Eye (tissue), 1 donor: Measurements from ENCODE around the gene ABCD1.

Source experiments
- DNase-seq: peaks from one replicate; pipeline ENCODE4 v3.0.0-alpha.2; 2015

Gene ABCD1

DNA sequence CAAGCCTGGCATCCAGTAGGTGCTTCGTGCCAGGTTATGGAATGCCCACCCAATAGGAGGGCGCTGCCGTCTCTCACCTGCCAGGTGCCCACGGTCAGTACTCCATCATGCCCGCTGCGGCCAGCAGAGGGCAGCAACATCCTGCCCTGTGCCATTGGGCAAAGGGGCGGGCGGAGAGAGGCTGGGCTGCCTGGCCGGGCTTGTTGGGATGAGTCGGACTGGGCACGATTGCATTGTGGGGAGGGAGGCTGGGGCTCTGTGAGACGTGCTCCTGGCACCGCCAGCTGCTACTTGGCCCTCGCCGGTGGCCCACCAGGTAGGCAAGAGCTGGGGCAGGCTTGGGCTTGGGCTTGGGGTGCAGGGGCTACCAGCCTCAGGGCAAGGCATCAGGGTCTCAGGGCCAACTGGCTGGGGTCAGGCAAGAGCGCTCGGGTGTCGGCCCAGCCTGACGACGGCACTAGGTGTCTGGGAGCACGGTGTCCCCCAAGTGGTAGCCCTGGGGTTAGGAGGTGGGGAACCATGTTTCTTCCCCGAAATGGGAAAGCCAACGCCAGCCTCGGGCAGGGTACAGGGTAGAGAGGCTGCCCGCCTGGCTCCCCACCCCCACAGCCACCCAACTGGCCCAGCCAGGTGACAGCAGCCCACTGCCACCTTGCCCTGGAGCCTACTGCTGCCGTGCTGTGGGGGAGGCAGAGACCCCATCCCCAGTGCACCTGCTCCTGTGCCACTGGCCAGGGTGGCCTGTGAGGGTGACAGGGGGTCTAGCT is 39.5 kb downstream of the ABCD1 start, which contains the start of gene PLXNB3:
Gene PLXNB3 (plus strand): TSS at position 261 of the 767 bp plus-strand sequence. CDS start 1,287 bp downstream, outside the sequence.
- peak; percentile 76 for DNase-seq

DNA sequence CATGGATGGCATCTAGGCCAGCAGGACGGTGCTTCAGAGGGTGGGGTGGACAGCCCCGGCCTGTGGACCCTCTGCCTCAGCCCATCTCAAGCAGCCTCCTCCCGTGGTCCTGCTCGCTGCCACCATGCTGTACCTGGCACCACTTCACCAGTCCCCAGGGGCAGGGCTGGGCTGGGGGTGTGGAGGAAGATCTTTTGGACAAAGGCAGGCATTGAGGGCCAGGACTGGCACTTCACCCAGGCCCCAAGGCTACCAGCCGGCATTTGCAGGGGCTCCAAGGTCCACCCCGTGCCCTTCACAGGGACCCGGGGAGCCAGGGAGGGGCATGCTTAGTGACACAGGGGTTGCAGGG is 40.1 kb downstream of the ABCD1 start:
- DNase-seq, result no peak

DNA sequence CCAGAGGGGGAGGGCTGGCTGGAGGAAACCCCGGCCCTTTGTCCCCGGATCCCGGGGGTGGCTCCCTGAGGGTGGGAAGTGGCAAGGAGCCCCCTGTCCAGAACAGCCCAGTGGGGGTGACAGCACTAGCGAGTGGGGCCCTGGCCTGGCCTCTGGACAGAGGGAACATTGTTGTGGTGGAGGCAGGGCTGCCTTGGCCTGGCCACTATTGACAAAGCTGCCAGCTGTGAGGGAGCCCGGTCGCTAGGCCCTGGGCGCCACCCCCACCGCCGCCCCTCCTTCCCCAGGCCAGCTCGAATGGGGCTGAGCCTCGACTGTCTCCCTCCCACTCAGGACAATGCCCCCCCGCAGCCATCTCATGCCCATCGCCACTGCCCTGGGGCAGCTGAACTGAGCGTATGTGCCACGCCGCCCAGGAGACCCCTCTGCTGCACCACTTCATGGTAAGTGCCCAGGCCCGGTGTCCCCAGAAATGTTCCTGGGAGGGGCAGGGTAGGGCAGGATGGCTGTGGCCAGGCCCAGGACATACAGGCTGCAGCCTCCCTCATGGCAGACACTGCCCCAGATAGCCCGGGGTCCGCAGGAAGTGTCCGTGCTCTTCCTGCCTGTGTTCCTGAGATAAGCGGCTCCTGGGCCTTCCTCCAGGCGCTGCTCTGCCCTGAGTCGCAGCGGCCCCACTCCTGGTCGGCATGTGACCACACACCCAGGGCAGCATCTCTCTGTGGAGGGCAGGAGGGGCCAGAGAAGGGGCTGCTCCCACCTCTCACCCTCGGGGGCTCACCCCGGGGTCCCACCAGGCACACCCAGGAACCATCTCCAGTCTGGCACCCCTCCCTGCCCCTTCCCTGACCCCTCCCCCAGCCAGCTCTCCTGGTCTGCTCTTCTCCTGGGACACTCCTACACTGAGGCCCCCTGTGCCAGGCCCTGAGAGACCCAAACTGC is 40.8 kb downstream of the ABCD1 start:
- DNase-seq, result peak; percentile 13

DNA sequence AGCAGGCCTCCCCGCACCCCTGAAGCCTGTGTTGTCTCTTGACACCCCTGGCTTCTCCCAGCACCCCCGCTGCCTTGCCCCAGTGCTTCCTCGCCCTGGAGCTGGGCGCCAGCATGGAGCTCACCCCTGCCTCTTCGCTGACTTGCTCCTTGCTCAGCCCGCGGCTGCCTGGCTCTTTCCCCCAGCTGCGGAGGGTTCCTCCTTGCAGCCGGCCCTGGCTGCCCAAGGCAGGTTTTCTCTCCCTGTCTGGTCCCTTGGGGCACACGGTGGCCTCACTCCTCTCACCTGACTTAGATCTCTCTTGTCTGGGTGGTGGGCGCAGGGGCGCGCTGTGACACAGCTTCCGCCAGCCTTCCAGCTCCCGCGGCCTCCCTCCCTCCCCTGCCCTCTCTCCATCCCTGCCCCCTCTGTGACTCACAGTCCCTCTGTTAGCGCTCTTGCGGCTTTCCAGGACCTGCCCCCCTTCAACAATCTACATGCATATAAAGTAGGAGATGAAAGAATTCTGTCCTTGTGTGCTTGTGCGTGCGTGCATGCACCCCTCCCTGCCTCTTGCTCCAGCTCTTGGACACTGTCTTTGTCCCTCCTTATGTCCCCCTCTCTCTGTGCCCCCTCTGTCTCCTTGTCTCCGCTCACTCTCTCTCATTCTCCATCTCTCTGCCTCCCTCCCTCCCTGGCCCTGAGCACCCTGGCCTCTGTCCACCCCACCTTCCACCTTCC is 41.6 kb downstream of the ABCD1 start:
- DNase-seq, result peak; percentile 70

DNA sequence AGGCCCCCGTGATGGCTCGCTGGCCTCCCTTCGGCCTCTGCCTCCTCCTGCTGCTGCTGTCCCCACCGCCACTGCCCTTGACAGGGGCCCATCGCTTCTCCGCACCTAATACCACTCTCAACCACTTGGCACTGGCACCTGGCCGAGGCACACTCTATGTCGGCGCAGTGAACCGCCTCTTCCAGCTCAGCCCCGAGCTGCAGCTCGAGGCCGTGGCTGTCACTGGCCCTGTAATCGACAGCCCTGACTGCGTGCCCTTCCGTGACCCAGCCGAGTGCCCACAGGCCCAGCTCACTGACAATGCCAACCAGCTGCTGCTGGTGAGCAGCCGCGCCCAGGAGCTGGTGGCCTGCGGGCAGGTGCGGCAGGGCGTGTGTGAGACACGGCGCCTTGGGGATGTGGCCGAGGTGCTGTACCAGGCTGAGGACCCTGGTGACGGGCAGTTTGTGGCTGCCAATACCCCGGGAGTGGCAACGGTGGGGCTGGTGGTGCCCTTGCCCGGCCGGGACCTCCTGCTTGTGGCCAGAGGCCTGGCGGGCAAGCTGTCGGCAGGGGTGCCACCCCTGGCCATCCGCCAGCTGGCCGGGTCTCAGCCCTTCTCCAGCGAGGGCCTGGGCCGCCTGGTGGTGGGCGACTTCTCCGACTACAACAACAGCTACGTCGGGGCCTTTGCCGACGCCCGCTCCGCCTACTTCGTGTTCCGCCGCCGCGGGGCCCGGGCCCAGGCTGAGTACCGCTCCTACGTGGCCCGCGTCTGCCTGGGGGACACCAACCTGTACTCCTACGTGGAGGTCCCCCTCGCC is 42.4 kb downstream of the ABCD1 start:
- DNase-seq, result no peak

DNA sequence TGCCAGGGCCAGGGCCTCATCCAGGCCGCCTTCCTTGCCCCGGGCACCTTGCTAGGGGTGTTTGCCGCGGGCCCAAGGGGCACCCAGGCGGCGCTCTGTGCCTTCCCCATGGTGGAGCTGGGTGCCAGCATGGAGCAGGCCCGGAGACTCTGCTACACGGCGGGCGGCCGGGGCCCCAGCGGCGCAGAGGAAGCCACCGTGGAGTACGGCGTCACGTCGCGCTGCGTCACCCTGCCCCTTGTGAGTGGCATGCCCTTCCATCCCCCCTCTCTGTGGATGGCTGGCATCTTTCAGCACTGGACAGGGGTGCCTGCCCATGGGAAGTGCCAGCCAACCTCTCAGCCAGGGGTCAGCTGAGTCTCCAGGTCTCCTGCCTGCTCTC is 43.0 kb downstream of the ABCD1 start:
- DNase-seq, result no peak

DNA sequence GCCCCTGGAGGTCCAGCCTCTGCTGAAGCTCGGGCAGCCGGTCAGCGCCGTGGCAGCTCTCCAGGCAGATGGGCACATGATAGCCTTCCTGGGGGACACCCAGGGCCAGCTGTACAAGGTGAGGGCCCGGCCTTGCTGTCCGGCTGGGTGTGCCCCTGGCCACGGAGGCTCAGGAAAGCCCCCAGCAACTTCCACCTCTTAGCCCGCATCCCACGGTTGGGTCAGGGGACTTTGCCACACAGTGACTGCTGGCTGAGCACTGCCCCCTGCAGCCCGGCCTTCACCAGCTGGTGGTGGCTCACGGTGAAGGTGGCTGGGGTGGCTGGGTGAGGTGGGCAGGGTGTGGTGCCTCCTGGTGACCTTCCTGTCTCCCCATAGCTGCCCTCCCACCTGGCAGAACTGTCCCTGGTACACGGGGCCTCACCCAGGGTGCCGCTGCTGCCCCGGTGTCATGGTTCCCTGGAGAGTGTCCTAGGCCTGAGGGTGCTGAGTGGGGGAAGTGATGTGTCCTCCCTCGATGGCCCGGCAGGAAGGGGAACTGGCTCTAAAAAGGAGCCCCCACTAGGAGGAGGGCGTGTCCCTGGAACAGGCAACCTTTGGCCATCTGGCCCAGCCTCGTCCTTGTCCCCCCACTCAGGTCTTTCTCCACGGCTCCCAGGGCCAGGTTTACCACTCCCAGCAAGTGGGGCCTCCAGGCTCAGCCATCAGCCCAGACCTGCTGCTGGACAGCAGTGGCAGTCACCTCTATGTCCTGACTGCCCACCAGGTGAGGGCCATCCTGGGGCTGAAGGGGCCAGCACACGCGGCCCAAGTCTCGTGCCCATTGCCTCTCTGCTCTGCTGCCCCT is 43.9 kb downstream of the ABCD1 start:
- DNase-seq, result no peak

DNA sequence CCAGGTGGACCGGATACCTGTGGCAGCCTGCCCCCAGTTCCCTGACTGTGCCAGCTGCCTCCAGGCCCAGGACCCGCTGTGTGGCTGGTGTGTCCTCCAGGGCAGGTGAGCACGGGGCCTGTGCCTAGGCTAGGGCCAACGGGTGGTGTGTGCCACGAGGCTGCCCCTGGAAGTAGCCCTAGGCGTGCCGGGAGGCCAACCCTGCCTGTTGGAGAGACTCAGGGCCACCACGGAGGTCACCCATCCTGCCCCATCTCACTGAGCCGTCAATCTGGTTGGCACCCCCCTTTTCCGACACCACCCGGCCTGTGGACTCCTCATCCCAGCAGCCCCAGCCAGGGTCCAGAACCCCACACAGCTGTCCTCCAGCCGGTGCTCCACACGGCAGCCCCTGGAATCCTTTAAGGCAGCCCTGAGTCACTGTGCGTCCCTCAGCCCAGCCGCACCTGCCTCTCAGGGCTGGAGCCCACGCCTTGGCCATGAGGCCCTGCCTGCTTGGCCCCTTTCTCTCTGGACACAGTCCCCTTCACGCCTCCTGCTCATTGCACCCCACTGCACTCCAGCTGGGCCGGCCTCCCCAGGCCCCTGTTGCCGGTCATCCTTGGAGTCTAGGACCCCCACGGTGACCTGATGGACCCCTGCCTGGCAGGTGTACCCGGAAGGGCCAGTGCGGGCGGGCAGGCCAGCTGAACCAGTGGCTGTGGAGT is 44.7 kb downstream of the ABCD1 start:
- DNase-seq, result no peak

DNA sequence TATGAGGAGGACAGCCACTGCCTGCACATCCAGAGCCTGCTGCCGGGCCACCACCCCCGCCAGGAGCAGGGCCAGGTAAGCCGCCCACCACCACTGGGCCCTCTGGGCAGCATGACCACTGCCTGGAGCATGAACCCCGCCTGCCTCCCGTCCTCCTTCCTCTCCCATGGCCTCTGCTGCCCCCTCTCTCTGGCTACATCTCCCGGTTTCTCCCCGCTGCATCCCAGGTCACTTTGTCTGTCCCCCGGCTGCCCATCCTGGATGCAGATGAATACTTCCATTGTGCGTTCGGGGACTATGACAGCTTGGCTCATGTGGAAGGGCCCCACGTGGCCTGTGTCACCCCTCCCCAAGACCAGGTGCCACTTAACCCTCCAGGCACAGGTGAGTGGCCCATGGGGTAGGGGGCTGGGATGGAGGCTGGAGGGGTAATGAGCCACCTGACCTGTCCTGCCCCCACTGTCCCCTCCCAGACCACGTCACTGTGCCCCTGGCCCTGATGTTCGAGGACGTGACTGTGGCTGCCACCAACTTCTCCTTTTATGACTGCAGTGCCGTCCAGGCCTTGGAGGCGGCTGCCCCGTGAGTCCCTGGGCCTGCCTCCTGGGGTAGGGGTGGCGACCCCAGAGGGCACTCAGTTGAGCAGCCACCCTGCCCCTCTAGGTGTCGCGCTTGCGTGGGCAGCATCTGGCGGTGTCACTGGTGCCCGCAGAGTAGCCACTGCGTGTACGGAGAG is 45.4 kb downstream of the ABCD1 start:
- DNase-seq, result no peak

DNA sequence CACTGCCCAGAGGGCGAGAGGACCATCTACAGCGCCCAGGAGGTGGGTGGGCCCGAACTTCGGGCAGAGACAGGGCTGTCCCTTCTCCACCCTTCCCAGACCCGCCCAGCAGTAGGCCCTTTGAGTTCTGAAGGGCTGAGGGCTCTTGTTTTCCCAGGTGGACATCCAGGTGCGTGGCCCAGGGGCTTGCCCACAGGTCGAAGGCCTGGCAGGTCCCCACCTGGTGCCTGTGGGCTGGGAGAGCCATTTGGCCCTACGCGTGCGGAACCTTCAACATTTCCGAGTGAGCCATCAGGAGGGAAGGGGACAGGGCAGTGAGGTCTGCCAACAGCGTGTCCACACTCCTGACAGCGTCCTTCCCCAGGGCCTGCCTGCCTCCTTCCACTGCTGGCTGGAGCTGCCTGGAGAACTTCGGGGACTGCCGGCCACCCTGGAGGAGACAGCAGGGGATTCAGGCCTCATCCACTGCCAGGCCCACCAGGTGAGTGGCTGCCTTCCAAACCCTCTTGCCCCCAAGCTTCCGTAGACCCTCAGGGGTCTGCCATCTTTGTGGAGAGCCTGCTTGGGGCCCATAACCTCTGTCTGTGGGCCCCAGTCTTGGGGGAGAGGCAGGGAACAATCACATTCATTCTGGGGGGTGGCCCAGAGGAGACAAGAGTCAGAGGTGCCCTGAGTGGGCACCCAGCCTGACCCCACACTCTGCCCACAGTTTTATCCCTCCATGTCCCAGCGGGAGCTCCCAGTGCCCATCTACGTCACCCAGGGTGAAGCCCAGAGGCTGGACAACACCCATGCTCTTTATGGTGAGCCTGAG is 46.2 kb downstream of the ABCD1 start:
- DNase-seq, result no peak

DNA sequence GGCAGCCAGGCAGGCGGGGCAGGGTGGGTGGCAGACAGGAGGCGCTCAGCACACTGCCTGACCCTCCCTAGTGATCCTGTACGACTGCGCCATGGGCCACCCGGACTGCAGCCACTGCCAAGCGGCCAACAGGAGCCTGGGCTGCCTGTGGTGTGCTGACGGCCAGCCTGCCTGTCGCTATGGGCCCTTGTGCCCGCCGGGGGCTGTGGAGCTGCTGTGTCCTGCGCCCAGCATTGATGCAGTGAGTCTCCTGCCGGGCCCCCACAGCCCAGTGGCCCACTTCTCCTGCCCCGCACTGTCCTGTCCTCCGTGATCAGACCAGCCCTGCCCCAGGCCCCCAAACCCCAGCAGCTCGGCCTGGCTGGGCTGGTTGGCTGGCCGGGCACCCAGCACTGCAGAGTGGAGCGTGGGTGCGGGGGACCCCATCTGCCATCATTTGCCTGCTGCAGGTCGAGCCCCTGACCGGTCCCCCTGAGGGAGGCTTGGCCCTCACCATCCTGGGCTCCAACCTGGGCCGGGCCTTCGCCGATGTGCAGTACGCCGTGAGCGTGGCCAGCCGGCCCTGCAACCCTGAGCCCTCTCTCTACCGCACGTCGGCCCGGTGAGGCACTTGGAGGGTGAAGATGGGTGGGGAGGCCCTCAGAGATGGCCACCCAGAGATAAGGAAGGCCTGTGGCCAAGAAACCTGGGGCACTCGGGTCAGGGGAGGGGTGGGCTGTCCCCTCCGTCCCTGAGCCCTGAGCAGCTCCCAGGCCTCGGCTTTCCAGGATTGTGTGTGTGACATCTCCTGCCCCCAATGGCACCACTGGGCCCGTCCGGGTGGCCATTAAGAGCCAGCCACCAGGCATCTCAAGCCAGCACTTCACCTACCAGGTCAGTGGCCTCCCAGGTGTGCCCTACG is 47.0 kb downstream of the ABCD1 start:
- DNase-seq, result no peak

DNA sequence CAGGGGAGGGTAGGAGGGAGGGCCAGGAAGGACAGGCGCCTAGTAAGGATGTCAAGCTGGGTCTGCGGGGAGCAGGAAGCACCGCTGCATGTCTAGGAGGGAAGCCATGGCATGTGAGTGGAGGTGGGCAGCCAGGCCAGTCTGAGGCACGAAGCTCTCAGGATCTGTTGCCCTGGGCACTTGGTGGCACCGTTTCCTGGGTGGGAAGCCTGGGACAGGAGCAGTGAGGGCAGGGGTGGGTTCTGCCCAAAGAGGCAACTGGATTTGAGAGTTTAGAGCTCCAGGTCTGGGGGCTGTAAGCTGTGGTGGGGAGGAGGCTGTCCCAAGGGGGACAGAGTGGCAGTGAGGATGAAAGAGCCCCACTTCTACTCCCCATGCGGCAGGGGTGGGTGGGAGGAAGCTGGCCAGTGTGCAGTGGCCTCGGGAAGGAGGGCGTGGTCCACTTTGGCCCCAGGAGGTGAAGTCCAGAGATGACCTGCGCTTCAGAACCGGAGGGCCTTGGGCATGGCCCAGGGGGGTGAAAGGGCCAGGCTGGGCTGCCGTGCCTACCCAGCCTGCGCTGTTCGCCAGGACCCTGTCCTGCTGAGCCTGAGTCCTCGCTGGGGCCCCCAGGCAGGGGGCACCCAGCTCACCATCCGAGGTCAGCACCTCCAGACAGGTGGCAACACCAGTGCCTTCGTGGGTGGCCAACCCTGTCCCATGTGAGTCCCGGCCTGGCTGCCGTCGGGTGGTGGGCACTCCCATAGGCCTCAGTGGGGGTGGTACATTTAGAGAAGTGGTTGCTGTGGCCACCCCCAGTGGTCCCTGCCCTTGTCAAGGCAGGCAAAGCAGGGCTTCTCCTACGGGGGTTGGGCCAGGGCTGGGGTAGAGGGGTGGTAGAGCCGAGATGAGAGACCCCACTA is 47.9 kb downstream of the ABCD1 start:
- DNase-seq, result no peak

DNA sequence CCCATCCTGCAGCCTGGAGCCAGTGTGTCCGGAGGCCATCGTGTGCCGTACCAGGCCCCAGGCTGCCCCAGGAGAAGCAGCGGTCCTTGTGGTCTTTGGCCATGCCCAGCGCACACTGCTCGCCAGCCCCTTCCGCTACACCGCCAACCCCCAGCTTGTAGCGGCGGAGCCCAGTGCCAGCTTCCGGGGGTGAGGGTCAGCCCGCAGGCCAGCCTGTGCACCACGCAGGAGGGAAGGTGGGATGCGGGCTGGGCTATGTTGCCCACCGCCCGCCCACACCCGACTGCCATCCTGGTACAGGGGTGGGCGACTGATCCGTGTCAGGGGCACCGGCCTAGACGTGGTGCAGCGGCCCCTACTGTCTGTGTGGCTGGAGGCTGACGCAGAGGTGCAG is 48.6 kb downstream of the ABCD1 start:
- no peak for DNase-seq

DNA sequence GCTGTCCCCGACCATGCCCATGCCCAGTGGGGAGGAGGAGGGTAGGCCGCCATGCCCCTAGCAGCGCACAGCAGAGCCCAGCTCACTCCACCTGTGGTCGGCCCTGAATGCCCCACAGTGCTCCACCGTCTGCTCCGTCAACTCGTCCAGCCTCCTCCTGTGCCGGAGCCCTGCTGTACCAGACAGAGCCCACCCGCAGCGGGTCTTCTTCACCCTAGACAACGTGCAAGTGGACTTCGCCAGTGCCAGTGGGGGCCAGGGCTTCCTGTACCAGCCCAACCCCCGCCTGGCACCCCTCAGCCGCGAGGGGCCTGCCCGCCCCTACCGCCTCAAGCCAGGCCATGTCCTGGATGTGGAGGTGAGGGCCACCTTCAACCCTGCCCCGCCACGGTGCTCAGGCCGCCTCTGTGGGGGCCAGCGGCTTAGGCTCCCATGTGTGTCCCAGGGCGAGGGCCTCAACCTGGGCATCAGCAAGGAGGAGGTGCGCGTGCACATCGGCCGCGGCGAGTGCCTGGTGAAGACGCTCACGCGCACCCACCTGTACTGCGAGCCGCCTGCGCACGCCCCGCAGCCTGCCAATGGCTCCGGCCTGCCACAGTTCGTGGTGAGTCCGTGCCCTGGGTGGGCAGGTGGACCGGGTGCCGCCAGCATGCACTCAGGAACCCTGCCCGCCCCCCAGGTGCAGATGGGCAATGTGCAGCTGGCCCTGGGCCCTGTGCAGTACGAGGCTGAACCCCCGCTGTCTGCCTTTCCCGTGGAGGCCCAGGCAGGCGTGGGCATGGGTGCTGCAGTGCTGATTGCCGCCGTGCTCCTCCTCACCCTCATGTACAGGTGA is 49.3 kb downstream of the ABCD1 start:
- DNase-seq, result no peak

DNA sequence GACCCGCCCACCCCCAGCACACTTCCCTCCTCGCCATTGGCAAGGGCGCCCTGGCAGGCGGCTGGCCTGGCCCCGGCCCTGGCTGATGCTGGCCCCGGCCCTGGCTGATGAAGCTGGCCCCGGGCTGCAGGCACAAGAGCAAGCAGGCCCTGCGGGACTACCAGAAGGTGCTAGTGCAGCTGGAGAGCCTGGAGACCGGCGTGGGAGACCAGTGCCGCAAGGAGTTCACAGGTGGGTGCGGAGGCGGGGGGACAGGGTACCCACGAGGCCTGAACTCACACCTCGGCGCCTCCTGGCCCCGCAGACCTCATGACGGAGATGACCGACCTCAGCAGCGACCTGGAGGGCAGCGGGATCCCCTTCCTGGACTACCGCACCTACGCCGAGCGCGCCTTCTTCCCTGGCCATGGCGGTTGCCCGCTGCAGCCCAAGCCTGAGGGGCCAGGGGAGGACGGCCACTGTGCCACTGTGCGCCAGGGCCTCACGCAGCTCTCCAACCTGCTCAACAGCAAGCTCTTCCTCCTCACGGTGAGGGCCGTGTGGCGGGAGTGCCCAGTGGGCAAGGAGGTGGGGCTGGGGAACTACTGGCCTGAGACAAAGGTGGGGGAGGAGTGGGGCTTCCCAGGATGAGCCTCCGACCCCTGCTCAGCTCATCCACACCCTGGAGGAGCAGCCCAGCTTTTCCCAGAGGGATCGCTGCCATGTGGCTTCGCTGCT is 50.1 kb downstream of the ABCD1 start:
- DNase-seq, result no peak
